Right atrium auricular region (tissue), 2 donors: ENCODE measurements around the gene KHDRBS1. TPM values are rescaled to one million over a fixed set of nuclear protein-coding genes. Genes with fewer than 3 reads are reported as not detected.

Source experiments
- DNase-seq: peaks from one replicate; pipeline ENCODE4 v3.0.0-alpha.2; 2019; ENCODE audit warnings: low spot score
- H3K27ac ChIP-seq, 2 donors: fragments of 200-600 bp; sonication (generic); 1 replicate in 1 of 2; 2 replicates in 1 of 2; pipeline ENCODE4 v1.5.1; 2016 to 2019
- H3K27me3 ChIP-seq, 2 donors: fragments of 200-600 bp; sonication (generic); one replicate each; pipeline versions ENCODE4 v1.5.1 to v1.6.0; 2017 to 2019
- H3K36me3 ChIP-seq: fragments of 200-600 bp; sonication (generic); one replicate; pipeline ENCODE4 v1.5.1; 2016
- H3K4me1 ChIP-seq, 2 donors: fragments of 200-600 bp; sonication (generic); one replicate each; pipeline versions ENCODE4 v1.5.1 to v1.6.0; 2017 to 2019
- H3K4me3 ChIP-seq, 2 donors: fragments of 200-600 bp; sonication (generic); 1 replicate in 1 of 2; 2 replicates in 1 of 2; pipeline ENCODE4 v1.5.1; 2017 to 2019; ENCODE audit warnings: mild to moderate bottlenecking in 1 of 2, moderate library complexity in 1 of 2
- H3K9me3 ChIP-seq, 2 donors: fragments of 200-600 bp; sonication (generic); one replicate each; pipeline ENCODE4 v1.5.1; 2019
- total RNA-seq, 2 donors: library from RNA; depleted of rRNA; stranded (reverse); fragments of >200 nt; gene quantifications; one replicate each; pipeline ENCODE4 v1.1.0, GENCODE V29; 2016
- TF ChIP-seq, protein P1 (sequence below), 2 donors: fragments of 200-600 bp; sonication (generic); IDR thresholded peaks; one replicate each; pipeline ENCODE4 v1.5.1; 2019; ENCODE audit warnings: antibody characterized with exemption in 2 of 2

KHDRBS1 gene
- total RNA-seq, 2 donors from 2014 or later: 44.5 to 47.2 TPM

DNA sequence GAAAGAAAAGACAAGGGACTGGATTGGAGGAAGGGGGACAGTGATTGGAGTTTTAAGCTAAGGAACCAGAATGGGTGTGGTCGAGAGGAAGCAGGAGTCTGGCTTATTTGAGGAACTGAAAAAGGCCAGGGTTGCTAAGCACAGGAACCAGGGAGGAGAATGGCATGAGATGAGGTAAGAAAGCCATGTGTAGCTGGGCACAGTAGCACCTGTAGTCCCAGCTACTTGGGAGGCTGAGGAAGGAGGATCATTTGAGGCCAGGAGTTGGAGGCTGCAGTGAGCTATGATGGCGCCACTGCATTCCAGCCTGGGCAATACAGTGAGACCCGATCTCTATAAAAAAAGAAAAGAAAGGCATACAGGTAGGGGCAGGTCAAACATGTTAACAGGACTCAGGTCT lies 8.1 kb upstream of the KHDRBS1 start:
- Histone ChIP-seq H3K27ac (no peak overlapping the region), H3K27me3 (no peaks in the 10 kb centered on the region), H3K4me3 (no peak overlapping the region), H3K36me3 (no peaks in the 10 kb centered on the region), H3K4me1 (no peaks in the 10 kb centered on the region), H3K9me3 (no peaks in the 10 kb centered on the region)
- no peak for DNase-seq
- TF ChIP-seq, protein P1, sequence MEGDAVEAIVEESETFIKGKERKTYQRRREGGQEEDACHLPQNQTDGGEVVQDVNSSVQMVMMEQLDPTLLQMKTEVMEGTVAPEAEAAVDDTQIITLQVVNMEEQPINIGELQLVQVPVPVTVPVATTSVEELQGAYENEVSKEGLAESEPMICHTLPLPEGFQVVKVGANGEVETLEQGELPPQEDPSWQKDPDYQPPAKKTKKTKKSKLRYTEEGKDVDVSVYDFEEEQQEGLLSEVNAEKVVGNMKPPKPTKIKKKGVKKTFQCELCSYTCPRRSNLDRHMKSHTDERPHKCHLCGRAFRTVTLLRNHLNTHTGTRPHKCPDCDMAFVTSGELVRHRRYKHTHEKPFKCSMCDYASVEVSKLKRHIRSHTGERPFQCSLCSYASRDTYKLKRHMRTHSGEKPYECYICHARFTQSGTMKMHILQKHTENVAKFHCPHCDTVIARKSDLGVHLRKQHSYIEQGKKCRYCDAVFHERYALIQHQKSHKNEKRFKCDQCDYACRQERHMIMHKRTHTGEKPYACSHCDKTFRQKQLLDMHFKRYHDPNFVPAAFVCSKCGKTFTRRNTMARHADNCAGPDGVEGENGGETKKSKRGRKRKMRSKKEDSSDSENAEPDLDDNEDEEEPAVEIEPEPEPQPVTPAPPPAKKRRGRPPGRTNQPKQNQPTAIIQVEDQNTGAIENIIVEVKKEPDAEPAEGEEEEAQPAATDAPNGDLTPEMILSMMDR (IDR thresholded peaks at IDR 0.05): no peak

DNA sequence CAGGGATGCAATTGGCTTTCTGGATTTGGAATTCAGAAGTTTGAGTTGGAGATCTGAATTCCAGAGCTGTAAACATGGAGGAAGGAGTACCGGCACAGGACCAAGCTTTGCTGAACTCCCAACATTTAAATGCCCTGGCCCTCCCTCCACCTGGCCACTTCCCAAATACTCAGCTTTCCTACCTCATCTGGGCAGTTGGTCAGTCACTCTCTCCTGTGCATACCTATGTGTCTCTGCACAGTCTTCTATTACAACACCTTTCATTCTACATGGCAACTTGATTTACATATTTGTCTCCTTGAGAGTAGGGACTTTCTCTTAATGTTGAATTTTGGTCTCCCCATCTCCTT lies 6.1 kb upstream of the KHDRBS1 start:
- TF ChIP-seq, protein P1 (IDR thresholded peaks at IDR 0.05): no peak
- H3K27me3 ChIP-seq: no peaks in the 10 kb centered on the region
- no peaks in the 10 kb centered on the region for H3K36me3 ChIP-seq
- H3K4me3 ChIP-seq: no peak overlapping the region
- DNase-seq: no peak
- no peak overlapping the region for H3K27ac ChIP-seq
- H3K9me3 ChIP-seq: no peaks in the 10 kb centered on the region
- H3K4me1 ChIP-seq: peaks cover 0 to under 1% of the 10 kb centered on the region in 2 donors

DNA sequence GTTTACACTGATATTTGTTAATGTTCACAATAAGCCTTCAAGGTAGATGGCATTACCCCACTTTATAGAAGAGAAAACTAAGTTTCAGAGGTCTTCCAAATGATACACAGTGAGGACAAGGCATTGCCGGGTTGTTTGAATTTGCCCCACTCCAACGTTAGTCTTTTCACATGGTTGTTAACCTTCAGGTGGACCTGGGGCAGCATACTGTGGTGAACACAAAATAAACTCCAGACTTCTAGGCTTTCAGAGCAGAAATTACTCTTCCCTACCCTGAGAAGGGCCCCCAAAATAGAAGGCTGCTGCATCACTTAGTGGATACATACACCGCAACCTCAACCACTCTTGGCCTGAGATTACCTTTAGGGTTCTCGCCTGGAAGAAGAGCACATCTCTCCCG lies 3.4 kb upstream of the KHDRBS1 start:
- peaks cover 0 to 11% of the 10 kb centered on the region in 2 donors for H3K4me1 ChIP-seq
- no peaks in the 10 kb centered on the region for H3K36me3 ChIP-seq
- H3K27me3 ChIP-seq: no peaks in the 10 kb centered on the region
- H3K4me3 ChIP-seq: no peak overlapping the region
- TF ChIP-seq, protein P1 (IDR thresholded peaks at IDR 0.05): no peak
- H3K27ac ChIP-seq: no peak overlapping the region
- DNase-seq: no peak
- no peaks in the 10 kb centered on the region for H3K9me3 ChIP-seq

DNA sequence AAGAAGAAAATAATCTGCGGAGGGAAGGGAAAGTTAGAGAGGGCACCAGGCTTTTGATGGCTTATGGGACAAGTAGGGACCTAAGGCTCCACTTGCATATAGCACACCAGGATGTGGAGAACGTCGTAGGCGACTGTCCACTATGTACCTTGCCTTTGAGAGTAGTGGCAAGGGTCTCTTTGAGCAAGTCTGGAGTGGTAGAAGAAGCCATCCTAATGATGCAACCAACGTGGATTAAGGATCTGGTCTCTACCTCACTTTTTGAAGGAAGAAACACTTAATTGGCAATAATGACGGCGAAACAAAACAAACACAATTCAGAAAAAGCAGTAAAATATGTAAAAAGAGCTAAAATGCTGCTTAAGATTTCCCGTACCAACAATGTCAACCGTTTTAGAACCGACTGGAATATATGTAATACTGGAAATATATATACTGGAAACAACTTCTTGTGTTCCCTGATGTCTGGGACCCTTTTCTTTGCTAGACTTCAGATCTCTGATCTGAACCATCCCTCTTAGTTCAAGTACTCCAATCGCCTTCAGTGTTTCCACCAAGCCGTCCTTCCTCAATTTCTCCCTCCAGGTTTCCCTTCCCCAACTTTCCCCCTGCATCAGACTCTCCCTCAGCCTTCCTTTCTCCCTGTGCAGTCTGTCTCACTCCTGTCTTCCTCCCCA lies 821 bp upstream of the KHDRBS1 start:
- H3K36me3 ChIP-seq: no peaks in the 10 kb centered on the region
- peak overlapping the region; percentile 95 to 99 for H3K4me3 ChIP-seq
- H3K27ac ChIP-seq: peak overlapping the region; percentile 99 to 100
- DNase-seq: no peak
- no peaks in the 10 kb centered on the region for H3K9me3 ChIP-seq
- TF ChIP-seq, protein P1 (IDR thresholded peaks at IDR 0.05): no peak
- H3K27me3 ChIP-seq: no peaks in the 10 kb centered on the region
- H3K4me1 ChIP-seq: peaks cover 0 to 31% of the 10 kb centered on the region in 2 donors

DNA sequence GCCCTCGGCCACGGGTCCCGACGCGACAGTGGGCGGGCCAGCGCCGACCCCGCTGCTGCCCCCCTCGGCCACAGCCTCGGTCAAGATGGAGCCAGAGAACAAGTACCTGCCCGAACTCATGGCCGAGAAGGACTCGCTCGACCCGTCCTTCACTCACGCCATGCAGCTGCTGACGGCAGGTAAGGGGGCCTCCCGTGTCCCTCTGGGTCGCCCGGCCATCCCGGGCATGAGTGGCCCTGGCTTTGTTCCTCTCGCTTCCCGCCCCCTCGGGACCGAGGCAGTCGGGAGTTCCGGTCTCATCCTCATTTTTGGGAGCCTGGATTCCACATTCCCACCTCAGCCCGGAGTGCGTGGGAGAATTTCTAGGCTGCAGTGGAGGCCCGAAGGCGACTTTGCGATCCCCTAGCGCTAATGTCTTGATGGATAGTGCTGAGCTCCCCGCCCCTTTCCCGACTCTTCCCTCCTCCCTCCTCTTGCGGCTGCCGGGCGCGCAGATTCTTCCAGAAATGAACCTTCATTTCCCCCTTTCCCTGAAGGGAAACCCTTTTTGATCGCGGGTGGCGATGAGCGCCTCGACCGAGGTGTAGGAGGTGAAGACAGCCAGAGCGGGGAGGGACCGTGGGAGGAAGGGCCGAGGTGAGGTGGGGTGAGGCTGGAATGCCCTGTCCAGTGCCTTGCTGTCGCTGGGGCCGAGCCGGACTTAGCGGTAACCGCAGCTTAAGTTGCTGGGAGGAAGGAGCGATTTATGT lies 705 bp downstream of the KHDRBS1 start:
- H3K27me3 ChIP-seq: no peaks in the 10 kb centered on the region
- peak overlapping the region; percentile 95 to 99 for H3K4me3 ChIP-seq
- peaks cover 0 to 41% of the 10 kb centered on the region in 2 donors for H3K4me1 ChIP-seq
- peak overlapping the region; percentile 99 to 100 for H3K27ac ChIP-seq
- no peaks in the 10 kb centered on the region for H3K36me3 ChIP-seq
- TF ChIP-seq, protein P1 (IDR thresholded peaks at IDR 0.05): no peak
- H3K9me3 ChIP-seq: no peaks in the 10 kb centered on the region
- DNase-seq: peak; percentile 69
